AG09319 (cell line): ENCODE measurements around the gene WDFY2.

Source experiments
- DNase-seq: peaks from one replicate; pipeline ENCODE4 v3.0.0-alpha.2; 2010; ENCODE audit warnings: low read depth; ENCODE audit errors: extremely low read depth
- TF ChIP-seq, protein P1 (sequence below): IDR thresholded peaks from 2 replicates; pipeline ENCODE4 v1.5.1; 2011; ENCODE audit warnings: low read depth, mild to moderate bottlenecking, inconsistent platforms, low read length, moderate library complexity

The WDFY2 gene

DNA sequence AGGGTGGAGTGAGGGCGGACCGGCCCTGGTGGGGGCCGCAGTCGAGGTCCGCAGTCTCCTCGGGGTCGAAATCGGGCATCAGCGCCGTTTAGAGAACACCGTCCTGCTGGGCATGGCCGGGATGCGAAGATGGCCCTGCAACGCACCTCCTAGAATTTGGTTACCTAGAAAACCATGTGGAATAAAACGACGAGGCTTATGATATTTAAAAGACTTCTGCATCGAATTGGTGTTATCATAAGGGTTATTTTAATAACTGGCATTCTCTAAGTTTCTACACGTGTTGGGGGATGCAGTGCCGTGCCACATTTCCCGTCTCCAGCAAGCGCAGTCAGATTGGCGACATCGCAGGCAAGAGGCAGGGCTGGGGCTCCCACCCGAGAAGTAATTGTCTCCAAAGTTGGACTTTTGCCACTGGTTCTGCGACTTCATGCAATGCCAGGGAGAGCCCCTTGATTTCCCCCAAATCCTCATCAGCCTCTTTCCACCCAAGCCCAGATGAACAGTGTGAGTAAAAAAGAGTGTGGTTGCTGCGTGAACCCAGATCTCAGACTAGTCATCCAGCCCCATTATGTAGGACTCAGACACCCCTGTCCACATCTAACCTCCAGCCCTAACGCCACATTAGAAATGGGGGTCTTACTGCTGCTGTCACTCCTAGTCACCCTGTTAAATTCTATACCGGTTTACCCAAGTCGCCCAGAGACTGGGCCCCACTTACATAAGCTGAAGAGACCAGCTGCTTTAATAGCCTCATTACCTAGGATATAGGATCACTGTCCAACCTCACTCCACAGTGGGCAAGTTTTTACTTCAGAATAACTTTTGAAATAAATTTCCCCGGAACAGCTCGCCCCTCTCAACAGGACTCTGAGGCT is 220.3 kb downstream of the WDFY2 start:
- TF ChIP-seq, protein P1, sequence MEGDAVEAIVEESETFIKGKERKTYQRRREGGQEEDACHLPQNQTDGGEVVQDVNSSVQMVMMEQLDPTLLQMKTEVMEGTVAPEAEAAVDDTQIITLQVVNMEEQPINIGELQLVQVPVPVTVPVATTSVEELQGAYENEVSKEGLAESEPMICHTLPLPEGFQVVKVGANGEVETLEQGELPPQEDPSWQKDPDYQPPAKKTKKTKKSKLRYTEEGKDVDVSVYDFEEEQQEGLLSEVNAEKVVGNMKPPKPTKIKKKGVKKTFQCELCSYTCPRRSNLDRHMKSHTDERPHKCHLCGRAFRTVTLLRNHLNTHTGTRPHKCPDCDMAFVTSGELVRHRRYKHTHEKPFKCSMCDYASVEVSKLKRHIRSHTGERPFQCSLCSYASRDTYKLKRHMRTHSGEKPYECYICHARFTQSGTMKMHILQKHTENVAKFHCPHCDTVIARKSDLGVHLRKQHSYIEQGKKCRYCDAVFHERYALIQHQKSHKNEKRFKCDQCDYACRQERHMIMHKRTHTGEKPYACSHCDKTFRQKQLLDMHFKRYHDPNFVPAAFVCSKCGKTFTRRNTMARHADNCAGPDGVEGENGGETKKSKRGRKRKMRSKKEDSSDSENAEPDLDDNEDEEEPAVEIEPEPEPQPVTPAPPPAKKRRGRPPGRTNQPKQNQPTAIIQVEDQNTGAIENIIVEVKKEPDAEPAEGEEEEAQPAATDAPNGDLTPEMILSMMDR: no peak
- no peak for DNase-seq

DNA sequence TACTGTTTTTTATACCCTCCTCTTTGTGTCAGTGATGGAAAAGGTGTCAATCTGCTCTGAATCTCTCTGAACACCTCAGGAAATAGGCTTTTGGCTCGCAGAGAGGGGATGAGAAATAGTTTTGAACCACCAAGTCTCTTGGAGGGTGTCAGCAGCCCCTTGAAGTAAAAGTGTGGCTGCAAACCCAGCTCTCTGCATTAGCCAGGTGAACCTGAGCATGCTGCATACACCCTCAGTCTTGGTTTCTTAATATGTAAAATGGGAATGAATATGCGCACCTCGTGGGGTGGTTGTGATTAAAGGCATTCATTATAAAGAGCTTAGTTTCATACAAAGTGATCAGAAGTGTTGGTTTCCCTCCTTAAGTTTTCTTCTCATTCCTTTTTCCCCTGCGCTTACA is 221.1 kb downstream of the WDFY2 start:
- TF ChIP-seq, protein P1: no peak

DNA sequence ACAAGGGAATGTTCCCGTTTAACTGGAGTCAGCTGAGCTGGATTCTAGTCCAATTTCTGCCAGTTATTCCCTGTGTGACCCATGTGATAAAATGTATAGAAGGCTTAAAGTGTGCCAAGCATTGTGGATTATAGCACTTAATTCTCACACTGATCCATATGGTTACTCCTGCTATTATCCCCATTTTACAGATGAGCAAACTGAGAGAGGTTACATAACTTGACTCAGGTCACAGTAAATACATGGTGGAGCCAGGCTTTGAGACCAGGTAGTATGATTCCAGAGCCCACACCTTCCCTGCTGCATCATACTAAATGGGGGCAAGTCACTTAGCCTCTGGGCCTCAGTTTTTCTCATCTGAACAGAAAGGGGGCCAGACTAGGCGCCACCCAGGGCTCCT is 221.7 kb downstream of the WDFY2 start:
- no peak for DNase-seq
- TF ChIP-seq, protein P1: no peak

More for the DNA sequence above, 221.1 kb downstream of the WDFY2 start:
- no peak for DNase-seq

DNA sequence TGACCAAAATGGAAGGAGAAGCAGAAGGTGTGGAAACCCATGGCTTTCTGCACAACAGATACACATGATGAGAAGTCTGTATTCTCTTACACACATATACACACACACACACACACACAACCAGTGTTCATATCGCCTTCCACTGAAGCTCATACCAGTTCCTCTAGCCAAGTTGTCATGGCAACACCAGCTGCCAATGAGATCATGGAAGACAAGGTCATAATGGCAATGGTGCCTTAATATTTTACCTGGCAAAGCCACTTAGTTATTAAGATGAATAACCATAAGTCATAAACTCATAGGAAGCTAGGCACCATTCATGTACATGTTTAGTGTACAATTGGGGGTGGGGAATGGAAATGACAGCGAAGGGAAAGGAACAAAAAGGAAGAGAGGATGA is 222.3 kb downstream of the WDFY2 start:
- DNase-seq: no peak

DNA sequence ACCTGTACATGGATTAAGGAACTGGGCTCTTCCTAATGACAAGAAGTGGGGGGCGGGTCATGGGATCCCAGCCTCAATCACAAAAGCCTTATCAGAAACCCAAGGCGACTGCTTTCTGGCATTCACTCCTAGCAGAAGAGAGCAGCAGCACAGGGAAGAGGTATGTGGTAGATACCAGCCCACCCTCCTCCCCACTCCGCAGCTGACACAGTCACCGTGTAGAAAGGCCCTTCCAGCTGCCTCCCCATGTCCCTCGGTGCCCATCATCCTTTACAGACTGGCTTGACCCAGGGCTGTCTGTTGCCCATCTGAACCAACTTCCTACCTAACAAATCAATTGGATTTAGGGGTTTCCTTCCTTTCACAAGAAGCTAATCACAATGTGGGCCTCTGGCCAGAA is 222.8 kb downstream of the WDFY2 start:
- DNase-seq: no peak
- TF ChIP-seq, protein P1: no peak

More for the DNA sequence above, 222.3 kb downstream of the WDFY2 start:
- TF ChIP-seq, protein P1: no peak

DNA sequence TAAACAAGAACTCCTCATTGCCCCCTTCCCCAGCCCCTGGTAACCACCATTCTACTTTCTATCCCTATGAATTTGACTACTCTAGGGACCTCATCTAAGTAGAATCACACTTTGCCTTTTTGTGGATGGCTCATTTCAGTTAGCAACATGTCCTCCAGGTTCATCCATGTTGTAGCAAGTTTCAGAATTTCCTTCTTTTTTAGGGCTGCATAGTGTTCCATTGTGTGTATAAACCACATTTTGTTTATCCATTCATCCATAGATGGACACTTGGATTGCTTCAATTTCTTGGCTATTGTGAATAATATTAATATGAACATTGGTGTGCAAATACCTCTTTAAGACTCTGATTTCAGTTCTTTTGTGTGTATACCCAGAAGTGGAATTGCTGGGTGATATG is 224.5 kb downstream of the WDFY2 start:
- DNase-seq: no peak
- TF ChIP-seq, protein P1: no peak

DNA sequence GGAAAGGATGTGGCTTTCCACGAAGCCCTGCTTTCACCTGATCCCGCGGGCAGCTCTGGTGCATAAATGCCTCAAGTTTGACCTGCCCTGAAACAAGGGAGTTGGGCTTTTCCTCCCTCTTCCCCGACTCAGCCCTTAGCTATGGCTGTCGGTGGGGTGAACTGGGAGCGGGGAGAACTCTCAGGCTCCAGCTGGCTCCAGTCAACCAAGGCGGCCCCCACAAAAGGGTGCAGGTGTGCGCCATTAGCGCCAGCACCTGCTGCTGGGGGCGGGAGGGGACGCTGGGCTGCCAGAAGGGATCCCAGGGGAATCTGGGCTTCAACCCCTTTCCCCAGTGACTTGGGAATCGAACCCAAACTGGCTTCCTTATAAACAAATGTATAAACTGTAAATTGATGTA is 226.8 kb downstream of the WDFY2 start:
- DNase-seq: no peak
- TF ChIP-seq, protein P1: no peak
